Endothelial cell of umbilical vein (primary cell): ENCODE data around the gene MAB21L2. TPM values are rescaled to one million over a fixed set of nuclear protein-coding genes. Genes with fewer than 3 reads are reported as not detected.

ENCODE experiments used
- BruUV-seq: library from RNA; stranded (reverse); fragments of 400-500 nt; replicated peaks from 2 replicates; lab custom pipeline; 2021; lab: Mats Ljungman, UMichigan
- CTCF ChIA-PET: fragments of 300-600, 350-600 bp; sonication (Branson Sonifier 250); formaldehyde crosslinking; loops from one replicate; lab custom pipeline; 2021; ENCODE audit warnings: antibody characterized with exemption, inconsistent platforms; lab: Charles Lee
- POLR2A ChIA-PET: fragments of 300-600, 350-600 bp; sonication (Branson Sonifier 250); formaldehyde crosslinking; loops from one replicate; lab custom pipeline; 2021; ENCODE audit warnings: antibody characterized with exemption, inconsistent platforms; lab: Charles Lee
- DNase-seq: peaks from one replicate; pipeline ENCODE4 v3.0.0-alpha.2; 2011; ENCODE audit warnings: low read depth, low spot score
- FAIRE-seq: peaks from 2 replicates; lab custom pipeline; 2011; peaks lifted over from hg19 to GRCh38; lab: Jason Lieb, UNC
- H2AFZ ChIP-seq: 2 replicates; pipeline ENCODE4 v1.6.0; 2012; ENCODE audit warnings: low read depth, low read length, control low read depth, inconsistent platforms
- H3K27ac ChIP-seq: 2 replicates; pipeline ENCODE4 v1.5.1; 2011; ENCODE audit warnings: low read depth, mild to moderate bottlenecking, control low read depth, low read length, moderate library complexity; ENCODE audit not compliant: insufficient read depth
- H3K27me3 ChIP-seq, 2 experiments: 2 replicates each; pipeline versions ENCODE4 v1.6.0 to v1.6.1; 2011; ENCODE audit warnings: low read length in 2 of 2, mixed read lengths in 1 of 2; ENCODE audit not compliant: control insufficient read depth in 2 of 2, insufficient read depth in 2 of 2
- H3K36me3 ChIP-seq, 2 experiments: 2 replicates in 1 of 2; 3 replicates in 1 of 2; pipeline ENCODE4 v1.5.1; 2011; ENCODE audit warnings: low read length in 2 of 2, mild to moderate bottlenecking in 1 of 2, moderate library complexity in 1 of 2; ENCODE audit not compliant: control insufficient read depth in 2 of 2, insufficient read depth in 2 of 2; ENCODE audit errors: extremely low read depth in 1 of 2
- H3K4me1 ChIP-seq: 3 replicates; pipeline ENCODE4 v1.5.1; 2011; ENCODE audit warnings: mild to moderate bottlenecking, low read length; ENCODE audit not compliant: control insufficient read depth, insufficient read depth; ENCODE audit errors: extremely low read depth
- H3K4me2 ChIP-seq: 2 replicates; pipeline ENCODE4 v1.6.1; 2011; ENCODE audit warnings: low read length, control low read depth, mixed read lengths; ENCODE audit not compliant: insufficient read depth
- H3K4me3 ChIP-seq, 3 experiments: fragments of 200-600 bp in 1 of 3; sonication (generic), shearing (Covaris generic) in 1 of 3; replicated peaks in 1 of 3; 2 replicates each; pipeline ENCODE4 v1.5.1; 2011 to 2016; ENCODE audit warnings: control low read depth in 3 of 3, low read length in 3 of 3, mild to moderate bottlenecking in 2 of 3, inconsistent platforms in 1 of 3, low read depth in 1 of 3, moderate library complexity in 1 of 3; ENCODE audit not compliant: insufficient read depth in 1 of 3
- H3K79me2 ChIP-seq: 2 replicates; pipeline ENCODE4 v1.6.0; 2012; ENCODE audit warnings: low read length, inconsistent platforms; ENCODE audit not compliant: control insufficient read depth, insufficient read depth
- H3K9ac ChIP-seq: replicated peaks from 2 replicates; pipeline ENCODE3; 2011; ENCODE audit warnings: low read length, control low read depth; ENCODE audit not compliant: insufficient read depth; ENCODE audit errors: extremely low read depth
- H3K9me1 ChIP-seq: replicated peaks from 3 replicates; pipeline ENCODE4 v1.6.0; 2011; ENCODE audit warnings: mild to moderate bottlenecking, low read length; ENCODE audit not compliant: control insufficient read depth, insufficient read depth; ENCODE audit errors: extremely low read depth
- H3K9me3 ChIP-seq: replicated peaks from 2 replicates; pipeline ENCODE4 v1.5.1; 2012; ENCODE audit warnings: low read length, inconsistent platforms; ENCODE audit not compliant: control insufficient read depth, insufficient read depth
- H4K20me1 ChIP-seq: replicated peaks from 2 replicates; pipeline ENCODE3; 2011; ENCODE audit warnings: mild to moderate bottlenecking, low read length; ENCODE audit not compliant: control insufficient read depth, insufficient read depth; ENCODE audit errors: extremely low read depth
- EZH2 ChIP-seq: IDR thresholded peaks from 2 replicates; pipeline ENCODE4 v1.6.1; 2012; ENCODE audit warnings: borderline replicate concordance, low read depth, mild to moderate bottlenecking, moderate library complexity, low read length, inconsistent platforms; ENCODE audit not compliant: severe bottlenecking
- FOS ChIP-seq: IDR thresholded peaks from 2 replicates; pipeline ENCODE4 v1.6.1; 2011; ENCODE audit warnings: mild to moderate bottlenecking, low read length, moderate library complexity, borderline replicate concordance; ENCODE audit not compliant: insufficient read depth
- GATA2 ChIP-seq: IDR thresholded peaks from 2 replicates; pipeline ENCODE4 v1.7.0; 2011; ENCODE audit warnings: low read depth, mild to moderate bottlenecking, moderate library complexity, mixed read lengths, low read length; ENCODE audit not compliant: insufficient read length, insufficient read depth
- JUN ChIP-seq: IDR thresholded peaks from 2 replicates; pipeline ENCODE4 v1.6.1; 2011; ENCODE audit warnings: borderline replicate concordance, low read depth; ENCODE audit not compliant: insufficient read length, insufficient read depth
- MYC ChIP-seq: IDR thresholded peaks from one replicate; pipeline ENCODE4 v1.6.1; 2011; ENCODE audit warnings: mild to moderate bottlenecking, low read depth, low read length
- POLR2A ChIP-seq: IDR thresholded peaks from 2 replicates; pipeline ENCODE4 v1.6.1; 2012; ENCODE audit warnings: low read depth, mild to moderate bottlenecking, control low read depth, low read length
- POLR2AphosphoS5 ChIP-seq: IDR thresholded peaks from 2 replicates; pipeline ENCODE4 v1.6.1; 2012; ENCODE audit warnings: low read depth, mild to moderate bottlenecking, control low read depth, low read length, moderate library complexity; ENCODE audit not compliant: insufficient read depth
- dilution Hi-C: fragments of 300-500 bp; cut with MboI; formaldehyde crosslinking; loops from one replicate; pipeline ENCODE4 v1.15.0; 2019; ENCODE audit warnings: low sequenced_read_pairs; ENCODE audit not compliant: extremely low pct_ligation_motif_present
- intact Hi-C: fragments of 100-400 bp; cut with micrococcal nuclease; formaldehyde crosslinking; loops from one replicate; pipeline ENCODE4 v1.10.0; 2022
- polyA plus RNA-seq, 4 experiments: library from polyadenylated mRNA; depleted of rRNA in 3 of 4; stranded (reverse) in 3 of 4; unstranded in 1 of 4; fragments of >200 nt; gene quantifications; 2 replicates each; pipeline versions ENCODE4 v1.2.1 to v1.2.3, GENCODE V29; 2011 to 2012; ENCODE audit warnings: missing spikeins in 1 of 4
- total RNA-seq: library from RNA; stranded (reverse); gene quantifications from 2 replicates; pipeline ENCODE4 v1.2.3, GENCODE V29; 2021
- TF ChIP-seq, protein P1 (sequence below): IDR thresholded peaks from 2 replicates; pipeline ENCODE4 v1.6.1; 2011; ENCODE audit not compliant: insufficient read depth, insufficient read length
- TF ChIP-seq, protein P2 (sequence below), 2 donors: IDR thresholded peaks; 1 replicate in 1 of 2; 2 replicates in 1 of 2; pipeline ENCODE4 v1.5.1; 2011; ENCODE audit warnings: low read length in 2 of 2, mild to moderate bottlenecking in 2 of 2, moderate library complexity in 2 of 2, control low read depth in 1 of 2, inconsistent platforms in 1 of 2, low read depth in 1 of 2; ENCODE audit not compliant: insufficient read depth in 1 of 2; ENCODE audit errors: extremely low read depth in 1 of 2

Gene MAB21L2
- total and polyA plus RNA-seq, 2 donors (not counting 3 experiments of a cell fraction or from before 2014, with no cell fraction given): not detected

DNA sequence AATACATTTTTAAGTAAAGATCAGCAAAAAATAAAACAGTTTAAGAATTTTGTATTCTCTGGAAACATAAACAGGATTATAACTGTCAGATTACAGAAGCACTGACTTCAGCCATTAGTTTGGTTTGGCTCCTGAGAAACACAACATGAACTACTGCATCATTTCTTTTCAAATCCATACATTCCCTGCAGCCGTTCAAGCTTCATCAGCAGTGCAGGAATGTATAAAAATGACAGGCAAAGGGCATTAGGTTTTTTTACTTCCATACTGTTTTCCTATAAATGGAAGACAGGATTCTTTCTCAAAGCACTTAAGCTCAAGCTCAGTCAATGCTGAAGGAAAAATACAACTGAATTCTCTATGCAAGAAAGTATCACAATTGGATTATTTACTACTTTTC is 4.2 kb upstream of the MAB21L2 start:
- TF ChIP-seq MYC (no peak), FOS (no peak), EZH2 (no peak), POLR2A (no peak), POLR2AphosphoS5 (no peak), GATA2 (no peak), JUN (no peak)
- TF ChIP-seq, protein P1, sequence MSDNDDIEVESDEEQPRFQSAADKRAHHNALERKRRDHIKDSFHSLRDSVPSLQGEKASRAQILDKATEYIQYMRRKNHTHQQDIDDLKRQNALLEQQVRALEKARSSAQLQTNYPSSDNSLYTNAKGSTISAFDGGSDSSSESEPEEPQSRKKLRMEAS: no peak
- TF ChIP-seq, protein P2, sequence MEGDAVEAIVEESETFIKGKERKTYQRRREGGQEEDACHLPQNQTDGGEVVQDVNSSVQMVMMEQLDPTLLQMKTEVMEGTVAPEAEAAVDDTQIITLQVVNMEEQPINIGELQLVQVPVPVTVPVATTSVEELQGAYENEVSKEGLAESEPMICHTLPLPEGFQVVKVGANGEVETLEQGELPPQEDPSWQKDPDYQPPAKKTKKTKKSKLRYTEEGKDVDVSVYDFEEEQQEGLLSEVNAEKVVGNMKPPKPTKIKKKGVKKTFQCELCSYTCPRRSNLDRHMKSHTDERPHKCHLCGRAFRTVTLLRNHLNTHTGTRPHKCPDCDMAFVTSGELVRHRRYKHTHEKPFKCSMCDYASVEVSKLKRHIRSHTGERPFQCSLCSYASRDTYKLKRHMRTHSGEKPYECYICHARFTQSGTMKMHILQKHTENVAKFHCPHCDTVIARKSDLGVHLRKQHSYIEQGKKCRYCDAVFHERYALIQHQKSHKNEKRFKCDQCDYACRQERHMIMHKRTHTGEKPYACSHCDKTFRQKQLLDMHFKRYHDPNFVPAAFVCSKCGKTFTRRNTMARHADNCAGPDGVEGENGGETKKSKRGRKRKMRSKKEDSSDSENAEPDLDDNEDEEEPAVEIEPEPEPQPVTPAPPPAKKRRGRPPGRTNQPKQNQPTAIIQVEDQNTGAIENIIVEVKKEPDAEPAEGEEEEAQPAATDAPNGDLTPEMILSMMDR (IDR thresholded peaks at IDR 0.05; ENCODE audit: extremely low read depth in 1 of 2, insufficient read depth in 1 of 2, low read depth in 1 of 2, low read length in 2 of 2): no peak
- no peaks in the 10 kb centered on the region for H3K36me3 ChIP-seq
- CTCF ChIA-PET: interaction anchor here (1.5 to 1.6 kb wide), 2 partner anchors 103 to 279 kb away, joined by 3 to 4 read pairs; no protein-coding TSS in a partner anchor
- DNase-seq: no peak
- no peaks in the 10 kb centered on the region for H3K4me1 ChIP-seq
- H4K20me1 ChIP-seq: no peaks in the 10 kb centered on the region
- H3K27ac ChIP-seq: no peak overlapping the region
- no TSS peak for BruUV-seq
- no peaks in the 10 kb centered on the region for H3K9me1 ChIP-seq
- no peak overlapping the region for H3K9ac ChIP-seq
- no peaks in the 10 kb centered on the region for H3K79me2 ChIP-seq
- H3K4me3 ChIP-seq: no peak overlapping the region
- POLR2A ChIA-PET: no interaction called here
- intact Hi-C loops (no loop called here), dilution Hi-C loops (no loop called here)
- H3K4me2 ChIP-seq: no peak overlapping the region
- H2AFZ ChIP-seq: no peak overlapping the region
- H3K27me3 ChIP-seq: no peaks in the 10 kb centered on the region
- H3K9me3 ChIP-seq: no peaks in the 10 kb centered on the region
- no peak for FAIRE-seq
